Esophagus squamous epithelium (tissue), 4 donors: Measurements from ENCODE around the gene SOX12.

ENCODE experiments used
- CTCF ChIP-seq, 6 experiments: fragments of 450-650 bp in 4 of 6; fragments of 200-600 bp in 2 of 6; sonication (generic) in 2 of 6; IDR thresholded peaks; one replicate each; pipeline ENCODE4 v1.5.1; 2016 to 2019; ENCODE audit warnings: antibody characterized with exemption in 6 of 6, mild to moderate bottlenecking in 4 of 6, moderate library complexity in 4 of 6
- POLR2A ChIP-seq, 4 donors: fragments of 450-650 bp; IDR thresholded peaks; one replicate each; pipeline ENCODE4 v1.6.1; 2017; ENCODE audit warnings: antibody characterized with exemption in 4 of 4, mild to moderate bottlenecking in 4 of 4, moderate library complexity in 3 of 4

- TF ChIP-seq CTCF (IDR thresholded peaks at IDR 0.05) (no peak), POLR2A (IDR thresholded peaks at IDR 0.05) (no peak)
Measured at GRCh38 chr20:312866-313265, 12.5 kb upstream of the SOX12 start.
